Adrenal gland (tissue), 5 donors: ENCODE measurements around the gene ZBTB49.

Experiments used
- POLR2A ChIP-seq, 2 donors: fragments of 450-650 bp; IDR thresholded peaks; one replicate each; pipeline ENCODE4 v1.6.1; 2017; ENCODE audit warnings: antibody characterized with exemption in 2 of 2, mild to moderate bottlenecking in 2 of 2, moderate library complexity in 1 of 2
- TF ChIP-seq, protein P1 (sequence below), 6 experiments: fragments of 450-650 bp in 4 of 6; fragments of 200-600 bp in 2 of 6; sonication (generic) in 1 of 6; IDR thresholded peaks; 1 replicate in 5 of 6; 2 replicates in 1 of 6; pipeline versions ENCODE4 v1.5.1 to v1.8.0; 2016 to 2021; ENCODE audit warnings: antibody characterized with exemption in 6 of 6, mild to moderate bottlenecking in 2 of 6, moderate library complexity in 1 of 6
- donor health status: DM: no; HTN: no; CAD: no.

DNA sequence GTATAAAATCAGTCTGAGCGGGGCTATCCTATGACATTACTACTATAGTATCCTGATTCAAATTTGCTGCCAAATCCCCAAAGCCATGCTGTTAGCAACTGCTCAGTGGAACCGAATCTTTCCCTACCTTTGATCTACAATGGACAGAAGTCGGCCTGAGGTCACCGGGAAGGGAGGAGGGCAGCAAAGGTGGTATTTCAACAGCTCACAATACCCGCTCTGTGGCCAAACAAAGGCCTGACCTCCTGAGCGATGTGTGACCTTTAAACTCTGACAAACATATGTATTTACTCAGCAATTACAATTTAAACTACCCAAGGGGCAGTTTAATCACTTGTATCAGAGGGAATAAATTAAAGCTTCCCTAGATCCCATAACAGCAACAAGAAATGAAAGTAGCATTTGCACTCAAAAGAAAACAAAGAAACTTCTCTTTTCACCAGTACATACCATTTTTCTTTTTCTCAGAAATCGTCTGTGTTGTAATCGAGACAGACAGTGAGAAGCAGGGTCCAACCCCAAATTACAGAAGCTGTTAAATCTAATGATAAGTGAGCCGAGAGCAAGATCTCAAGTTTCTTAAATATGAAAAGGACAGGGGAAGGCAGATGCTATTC lies 30.5 kb upstream of the ZBTB49 start:
- TF ChIP-seq, protein P1, sequence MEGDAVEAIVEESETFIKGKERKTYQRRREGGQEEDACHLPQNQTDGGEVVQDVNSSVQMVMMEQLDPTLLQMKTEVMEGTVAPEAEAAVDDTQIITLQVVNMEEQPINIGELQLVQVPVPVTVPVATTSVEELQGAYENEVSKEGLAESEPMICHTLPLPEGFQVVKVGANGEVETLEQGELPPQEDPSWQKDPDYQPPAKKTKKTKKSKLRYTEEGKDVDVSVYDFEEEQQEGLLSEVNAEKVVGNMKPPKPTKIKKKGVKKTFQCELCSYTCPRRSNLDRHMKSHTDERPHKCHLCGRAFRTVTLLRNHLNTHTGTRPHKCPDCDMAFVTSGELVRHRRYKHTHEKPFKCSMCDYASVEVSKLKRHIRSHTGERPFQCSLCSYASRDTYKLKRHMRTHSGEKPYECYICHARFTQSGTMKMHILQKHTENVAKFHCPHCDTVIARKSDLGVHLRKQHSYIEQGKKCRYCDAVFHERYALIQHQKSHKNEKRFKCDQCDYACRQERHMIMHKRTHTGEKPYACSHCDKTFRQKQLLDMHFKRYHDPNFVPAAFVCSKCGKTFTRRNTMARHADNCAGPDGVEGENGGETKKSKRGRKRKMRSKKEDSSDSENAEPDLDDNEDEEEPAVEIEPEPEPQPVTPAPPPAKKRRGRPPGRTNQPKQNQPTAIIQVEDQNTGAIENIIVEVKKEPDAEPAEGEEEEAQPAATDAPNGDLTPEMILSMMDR (IDR thresholded peaks at IDR 0.05) = no peak
- no peak for TF ChIP-seq POLR2A (IDR thresholded peaks at IDR 0.05)
